CD4-positive, alpha-beta T cell treated with Interferon alpha-2 for 1 hour (primary cell): ENCODE measurements around the gene GPR137.
"Not testable (repeated sequence)": the region's sequence is repeated elsewhere in the genome, so short reads cannot be mapped to it uniquely, and the experiment has no call there.

Experiments
- DNase-seq, 2 donors: peaks; one replicate each; pipeline ENCODE4 v3.0.0-alpha.2; 2020 to 2022

GPR137 gene

GRCh38 chr11:64322925-64323260, 37.2 kb downstream of the GPR137 start:
- DNase-seq: no peak

- DNase-seq: no peak
These were observed 37.7 kb downstream of the GPR137 start for GRCh38 chr11:64323373-64323772.

GRCh38 chr11:64323984-64324383, 38.3 kb downstream of the GPR137 start:
- not testable (repeated sequence) for DNase-seq

- no peak for DNase-seq
These were observed 39.2 kb downstream of the GPR137 start for GRCh38 chr11:64324692-64325469.

- DNase-seq: no peak
These were observed 41.7 kb downstream of the GPR137 start for GRCh38 chr11:64327375-64327774.

GRCh38 chr11:64327993-64328392, 42.3 kb downstream of the GPR137 start:
- DNase-seq: no peak

- DNase-seq: no peak
These were observed 45.2 kb downstream of the GPR137 start for GRCh38 chr11:64330888-64331287.

- peak; percentile 75 to 80 for DNase-seq
These were observed 46.1 kb downstream of the GPR137 start for GRCh38 chr11:64331569-64332371.

- no peak for DNase-seq
These were observed 47.9 kb downstream of the GPR137 start for GRCh38 chr11:64333556-64333955.

- peak in 1 of 2 donors; percentile 66 for DNase-seq
These were observed 49.4 kb downstream of the GPR137 start for GRCh38 chr11:64334764-64335735.

GRCh38 chr11:64337538-64338249, 52.0 kb downstream of the GPR137 start:
- DNase-seq: no peak

- no peak for DNase-seq
These were observed 53.1 kb downstream of the GPR137 start for GRCh38 chr11:64338716-64339115.
